Gastroesophageal sphincter (tissue), 4 donors: ENCODE results near the gene MGA. TPM values are rescaled to one million over a fixed set of nuclear protein-coding genes. Genes with fewer than 3 reads are reported as not detected.

Experiments used
- ATAC-seq: fragments of 150-250 bp; one replicate; pipeline ENCODE4 v1.9.1; 2016; ENCODE audit warnings: mild to moderate bottlenecking, moderate library complexity
- H3K27ac ChIP-seq, 4 donors: fragments of 200-600 bp; sonication (generic) in 3 of 4; 1 replicate in 3 of 4; 2 replicates in 1 of 4; pipeline ENCODE4 v1.5.1; 2016 to 2019
- H3K27me3 ChIP-seq: fragments of 200-600 bp; sonication (generic); one replicate; pipeline ENCODE4 v1.5.1; 2019
- H3K36me3 ChIP-seq, 2 donors: fragments of 200-600 bp; sonication (generic); one replicate each; pipeline ENCODE4 v1.5.1; 2019; ENCODE audit warnings: control low read depth in 1 of 2
- H3K4me1 ChIP-seq, 3 donors: fragments of 200-600 bp; sonication (generic); 1 replicate in 2 of 3; 2 replicates in 1 of 3; pipeline ENCODE4 v1.5.1; 2016 to 2019; ENCODE audit warnings: control low read depth in 2 of 3
- H3K4me3 ChIP-seq, 2 donors: fragments of 200-600 bp; sonication (generic); one replicate each; pipeline ENCODE4 v1.5.1; 2019; ENCODE audit warnings: mild to moderate bottlenecking in 1 of 2, moderate library complexity in 1 of 2
- H3K9me3 ChIP-seq, 3 donors: fragments of 200-600 bp; sonication (generic); one replicate each; pipeline ENCODE4 v1.5.1; 2017 to 2019; ENCODE audit warnings: control low read depth in 2 of 3
- EP300 ChIP-seq: sonication (generic); formaldehyde crosslinking; IDR thresholded peaks from one replicate; pipeline ENCODE4 v1.6.1; 2017; ENCODE audit warnings: antibody characterized with exemption, mild to moderate bottlenecking
- POLR2A ChIP-seq, 2 donors: fragments of 450-650 bp; IDR thresholded peaks; one replicate each; pipeline ENCODE4 v1.6.1; 2017; ENCODE audit warnings: antibody characterized with exemption in 2 of 2, mild to moderate bottlenecking in 2 of 2, moderate library complexity in 1 of 2
- POLR2AphosphoS5 ChIP-seq: sonication (generic); formaldehyde crosslinking; IDR thresholded peaks from one replicate; pipeline ENCODE4 v1.6.1; 2017; ENCODE audit warnings: antibody characterized with exemption
- WGBS, 2 donors: methylation state at CpG; one replicate each; pipeline ENCODE4 v1.1.5; 2018; ENCODE audit warnings: low coverage in 1 of 2; 5-methylcytosine and 5-hydroxymethylcytosine counted together
- total RNA-seq, 4 donors: library from RNA; depleted of rRNA; stranded (reverse); fragments of >200 nt; gene quantifications; one replicate each; pipeline ENCODE4 v1.1.0, GENCODE V29; 2016
- TF ChIP-seq, protein P1 (sequence below), 4 experiments: fragments of 200-600 bp in 2 of 4; fragments of 450-650 bp in 2 of 4; sonication (generic) in 1 of 4; IDR thresholded peaks; one replicate each; pipeline ENCODE4 v1.5.1; 2017 to 2019; ENCODE audit warnings: antibody characterized with exemption in 4 of 4, mild to moderate bottlenecking in 2 of 4, moderate library complexity in 2 of 4

Gene MGA
- total RNA-seq, 4 donors from 2014 or later, result 29.4 to 59.2 (median 44.9) TPM

DNA sequence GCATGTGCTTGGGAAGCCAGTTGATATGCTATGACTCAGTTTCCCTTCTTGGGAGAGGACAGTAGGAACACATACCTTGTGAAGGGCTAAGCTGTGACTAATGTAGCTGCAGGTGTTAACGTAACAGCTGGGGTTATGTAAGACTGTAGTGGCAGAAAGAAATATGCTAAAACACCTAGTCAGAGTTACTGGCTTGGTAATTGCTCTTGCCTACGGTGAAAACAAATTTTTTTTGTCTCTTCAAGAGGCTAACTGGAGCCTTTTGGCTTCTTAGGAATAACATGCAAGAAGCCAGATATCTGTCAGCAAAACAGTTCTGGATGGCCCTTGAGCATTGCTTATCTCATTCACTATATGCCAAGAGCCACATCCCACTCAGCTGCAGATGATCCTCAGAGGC, 115.4 kb downstream of the MGA start:
- ATAC-seq, result no peak
- peaks cover 17 to 76% (median 34%) of the 10 kb centered on the region in 3 donors for H3K4me1 ChIP-seq
- peak overlapping the region; percentile 40 to 92 (median 90) for H3K27ac ChIP-seq

GRCh38 chr15:41777421-41777973, 117.3 kb downstream of the MGA start:
- H3K36me3 ChIP-seq, result no peaks in the 10 kb centered on the region
- H3K4me3 ChIP-seq, result no peak overlapping the region
- 60 to 71% methylated on average over 1 of the region's 1 CpG for WGBS, 2 donors
- no peaks in the 10 kb centered on the region for H3K27me3 ChIP-seq
- H3K4me1 ChIP-seq, result peaks cover 17 to 85% (median 34%) of the 10 kb centered on the region in 3 donors
- TF ChIP-seq, protein P1, sequence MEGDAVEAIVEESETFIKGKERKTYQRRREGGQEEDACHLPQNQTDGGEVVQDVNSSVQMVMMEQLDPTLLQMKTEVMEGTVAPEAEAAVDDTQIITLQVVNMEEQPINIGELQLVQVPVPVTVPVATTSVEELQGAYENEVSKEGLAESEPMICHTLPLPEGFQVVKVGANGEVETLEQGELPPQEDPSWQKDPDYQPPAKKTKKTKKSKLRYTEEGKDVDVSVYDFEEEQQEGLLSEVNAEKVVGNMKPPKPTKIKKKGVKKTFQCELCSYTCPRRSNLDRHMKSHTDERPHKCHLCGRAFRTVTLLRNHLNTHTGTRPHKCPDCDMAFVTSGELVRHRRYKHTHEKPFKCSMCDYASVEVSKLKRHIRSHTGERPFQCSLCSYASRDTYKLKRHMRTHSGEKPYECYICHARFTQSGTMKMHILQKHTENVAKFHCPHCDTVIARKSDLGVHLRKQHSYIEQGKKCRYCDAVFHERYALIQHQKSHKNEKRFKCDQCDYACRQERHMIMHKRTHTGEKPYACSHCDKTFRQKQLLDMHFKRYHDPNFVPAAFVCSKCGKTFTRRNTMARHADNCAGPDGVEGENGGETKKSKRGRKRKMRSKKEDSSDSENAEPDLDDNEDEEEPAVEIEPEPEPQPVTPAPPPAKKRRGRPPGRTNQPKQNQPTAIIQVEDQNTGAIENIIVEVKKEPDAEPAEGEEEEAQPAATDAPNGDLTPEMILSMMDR (IDR thresholded peaks at IDR 0.05), result no peak
- TF ChIP-seq POLR2A (IDR thresholded peaks at IDR 0.05) (no peak), POLR2AphosphoS5 (no peak), EP300 (no peak)
- H3K27ac ChIP-seq, result peak overlapping the region in 3 of 4 donors; percentile 39 to 75 (median 72)
- no peak for ATAC-seq
- H3K9me3 ChIP-seq, result no peaks in the 10 kb centered on the region

More for the DNA sequence above, 115.4 kb downstream of the MGA start:
- 21 to 26% methylated on average over 2 of the region's 2 CpGs for WGBS, 2 donors
- H3K36me3 ChIP-seq, result no peaks in the 10 kb centered on the region
- no peaks in the 10 kb centered on the region for H3K27me3 ChIP-seq
- no peak for TF ChIP-seq POLR2AphosphoS5
- TF ChIP-seq EP300, result no peak
- TF ChIP-seq, protein P1 (IDR thresholded peaks at IDR 0.05), result no peak
- TF ChIP-seq POLR2A (IDR thresholded peaks at IDR 0.05), result no peak
- H3K4me3 ChIP-seq, result peak overlapping the region; percentile 49 to 77
- H3K9me3 ChIP-seq, result no peaks in the 10 kb centered on the region

GRCh38 chr15:41778521-41778920, 118.3 kb downstream of the MGA start:
- no peaks in the 10 kb centered on the region for H3K27me3 ChIP-seq
- 17 to 38% methylated on average over 1 of the region's 1 CpG for WGBS, 2 donors
- H3K27ac ChIP-seq, result peak overlapping the region in 3 of 4 donors; percentile 39 to 75 (median 72)
- H3K4me1 ChIP-seq, result peaks cover 11 to 75% (median 28%) of the 10 kb centered on the region in 3 donors
- H3K36me3 ChIP-seq, result no peaks in the 10 kb centered on the region
- no peaks in the 10 kb centered on the region for H3K9me3 ChIP-seq
- no peak overlapping the region for H3K4me3 ChIP-seq
- TF ChIP-seq POLR2AphosphoS5 (no peak), POLR2A (IDR thresholded peaks at IDR 0.05) (no peak), EP300 (no peak)
- TF ChIP-seq, protein P1 (IDR thresholded peaks at IDR 0.05), result no peak
- ATAC-seq, result no peak

DNA sequence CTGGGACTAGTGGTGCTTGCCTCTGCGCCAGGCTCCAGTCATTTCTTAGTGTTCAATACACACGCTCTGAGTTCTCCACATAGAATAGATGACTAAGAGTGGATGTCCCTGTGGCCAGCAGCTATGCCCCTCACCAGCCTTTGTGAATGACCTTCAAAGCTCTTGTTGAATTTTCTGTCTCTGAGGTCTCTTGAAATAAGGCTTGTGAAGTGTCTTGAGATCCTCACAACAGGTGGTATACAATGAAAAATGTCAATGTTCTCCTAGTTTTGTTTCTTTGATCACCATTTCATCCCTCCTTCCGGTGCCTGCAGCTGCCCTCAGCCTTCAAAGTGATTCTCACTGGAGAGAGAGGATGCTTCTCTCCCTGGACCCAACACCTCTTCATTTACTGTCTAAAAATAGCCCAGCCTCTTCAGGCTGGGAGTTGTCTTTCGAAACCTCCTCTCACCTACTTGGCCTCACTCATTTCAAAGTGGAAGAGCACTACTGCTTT, 119.5 kb downstream of the MGA start:
- Histone ChIP-seq H3K36me3 (no peaks in the 10 kb centered on the region), H3K27me3 (no peaks in the 10 kb centered on the region), H3K4me1 (peaks cover 11 to 69% (median 25%) of the 10 kb centered on the region in 3 donors), H3K4me3 (no peak overlapping the region), H3K9me3 (no peaks in the 10 kb centered on the region), H3K27ac (peak overlapping the region in 3 of 4 donors; percentile 47 to 75 (median 72))
- 18 to 57% methylated on average over 2 to 4 of the region's 4 CpGs for WGBS, 2 donors
- no peak for ATAC-seq
- no peak for TF ChIP-seq POLR2AphosphoS5
- TF ChIP-seq POLR2A (IDR thresholded peaks at IDR 0.05), result no peak
- TF ChIP-seq, protein P1 (IDR thresholded peaks at IDR 0.05), result no peak
- no peak for TF ChIP-seq EP300

GRCh38 chr15:41780266-41780665, 120.1 kb downstream of the MGA start:
- H3K27me3 ChIP-seq, result no peaks in the 10 kb centered on the region
- H3K9me3 ChIP-seq, result no peaks in the 10 kb centered on the region
- peaks cover 11 to 65% (median 25%) of the 10 kb centered on the region in 3 donors for H3K4me1 ChIP-seq
- no peaks in the 10 kb centered on the region for H3K36me3 ChIP-seq
- TF ChIP-seq, protein P1 (IDR thresholded peaks at IDR 0.05), result no peak
- no peak for TF ChIP-seq EP300
- 6 to 13% methylated on average over 2 of the region's 2 CpGs for WGBS, 2 donors
- H3K4me3 ChIP-seq, result no peak overlapping the region
- peak overlapping the region in 3 of 4 donors; percentile 47 to 75 (median 72) for H3K27ac ChIP-seq
- ATAC-seq, result no peak
